Prostate gland (tissue), 2 donors: Measurements from ENCODE around the gene NHSL2.

ENCODE experiments used
- POLR2A ChIP-seq: fragments of 450-650 bp; IDR thresholded peaks from one replicate; pipeline ENCODE4 v1.6.1; 2016; ENCODE audit warnings: antibody characterized with exemption, mild to moderate bottlenecking
- POLR2AphosphoS5 ChIP-seq: sonication (generic); formaldehyde crosslinking; IDR thresholded peaks from one replicate; pipeline ENCODE4 v1.6.1; 2017; ENCODE audit warnings: antibody characterized with exemption
- TF ChIP-seq, protein P1 (sequence below), 4 experiments: fragments of 200-600 bp in 2 of 4; fragments of 450-650 bp in 2 of 4; sonication (generic) in 2 of 4; IDR thresholded peaks; 1 replicate in 3 of 4; 2 replicates in 1 of 4; pipeline ENCODE4 v1.5.1; 2016 to 2019; ENCODE audit warnings: antibody characterized with exemption in 4 of 4, mild to moderate bottlenecking in 2 of 4, moderate library complexity in 2 of 4

DNA sequence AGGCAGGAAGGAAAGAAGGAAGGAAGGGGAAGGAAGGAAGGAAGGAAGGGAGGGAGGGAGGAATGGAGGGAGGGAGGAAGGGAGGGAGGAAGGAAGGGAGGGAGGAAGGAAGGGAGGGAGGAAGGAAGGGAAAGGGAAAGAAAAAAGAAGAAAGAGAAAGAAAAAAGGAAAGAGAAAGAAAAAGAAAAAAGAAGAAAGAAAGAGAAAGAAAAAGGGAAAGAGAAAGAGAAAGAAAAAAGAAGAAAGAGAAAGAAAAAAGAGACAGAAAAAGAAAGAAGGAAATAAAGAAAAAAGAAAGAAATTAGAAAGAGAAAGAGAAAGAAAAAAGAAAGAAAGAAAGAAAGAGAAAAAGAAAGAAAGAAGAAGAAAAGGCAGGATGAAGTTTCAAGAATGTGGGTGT is 15.0 kb upstream of the NHSL2 start:
- TF ChIP-seq, protein P1, sequence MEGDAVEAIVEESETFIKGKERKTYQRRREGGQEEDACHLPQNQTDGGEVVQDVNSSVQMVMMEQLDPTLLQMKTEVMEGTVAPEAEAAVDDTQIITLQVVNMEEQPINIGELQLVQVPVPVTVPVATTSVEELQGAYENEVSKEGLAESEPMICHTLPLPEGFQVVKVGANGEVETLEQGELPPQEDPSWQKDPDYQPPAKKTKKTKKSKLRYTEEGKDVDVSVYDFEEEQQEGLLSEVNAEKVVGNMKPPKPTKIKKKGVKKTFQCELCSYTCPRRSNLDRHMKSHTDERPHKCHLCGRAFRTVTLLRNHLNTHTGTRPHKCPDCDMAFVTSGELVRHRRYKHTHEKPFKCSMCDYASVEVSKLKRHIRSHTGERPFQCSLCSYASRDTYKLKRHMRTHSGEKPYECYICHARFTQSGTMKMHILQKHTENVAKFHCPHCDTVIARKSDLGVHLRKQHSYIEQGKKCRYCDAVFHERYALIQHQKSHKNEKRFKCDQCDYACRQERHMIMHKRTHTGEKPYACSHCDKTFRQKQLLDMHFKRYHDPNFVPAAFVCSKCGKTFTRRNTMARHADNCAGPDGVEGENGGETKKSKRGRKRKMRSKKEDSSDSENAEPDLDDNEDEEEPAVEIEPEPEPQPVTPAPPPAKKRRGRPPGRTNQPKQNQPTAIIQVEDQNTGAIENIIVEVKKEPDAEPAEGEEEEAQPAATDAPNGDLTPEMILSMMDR (IDR thresholded peaks at IDR 0.05), result no peak
- TF ChIP-seq POLR2AphosphoS5, result no peak
- no peak for TF ChIP-seq POLR2A
